GM12873 (cell line): ENCODE results near the gene TSEN15.

ENCODE experiments used
- CTCF ChIP-seq: IDR thresholded peaks from 2 replicates; pipeline ENCODE4 v1.5.1; 2012; ENCODE audit warnings: low read depth, mild to moderate bottlenecking, moderate library complexity, low read length, control low read depth; ENCODE audit not compliant: insufficient read depth; ENCODE audit errors: missing control alignments

TSEN15 gene

DNA sequence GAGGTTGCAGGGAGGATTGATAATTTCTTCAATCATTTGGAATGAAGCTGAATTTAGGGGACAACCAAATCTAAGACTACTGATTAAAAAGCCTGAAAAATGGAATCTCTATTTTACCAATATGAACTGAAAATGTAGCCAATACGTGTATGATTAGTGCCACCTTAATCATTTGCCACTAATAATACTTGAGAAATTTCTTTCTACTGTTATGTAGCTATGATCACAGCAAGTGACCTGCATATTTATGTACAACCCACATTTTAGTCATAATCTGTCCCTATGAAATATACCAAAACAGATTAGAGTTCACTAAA, 20.5 kb upstream of the TSEN15 start:
- TF ChIP-seq CTCF: no peak

DNA sequence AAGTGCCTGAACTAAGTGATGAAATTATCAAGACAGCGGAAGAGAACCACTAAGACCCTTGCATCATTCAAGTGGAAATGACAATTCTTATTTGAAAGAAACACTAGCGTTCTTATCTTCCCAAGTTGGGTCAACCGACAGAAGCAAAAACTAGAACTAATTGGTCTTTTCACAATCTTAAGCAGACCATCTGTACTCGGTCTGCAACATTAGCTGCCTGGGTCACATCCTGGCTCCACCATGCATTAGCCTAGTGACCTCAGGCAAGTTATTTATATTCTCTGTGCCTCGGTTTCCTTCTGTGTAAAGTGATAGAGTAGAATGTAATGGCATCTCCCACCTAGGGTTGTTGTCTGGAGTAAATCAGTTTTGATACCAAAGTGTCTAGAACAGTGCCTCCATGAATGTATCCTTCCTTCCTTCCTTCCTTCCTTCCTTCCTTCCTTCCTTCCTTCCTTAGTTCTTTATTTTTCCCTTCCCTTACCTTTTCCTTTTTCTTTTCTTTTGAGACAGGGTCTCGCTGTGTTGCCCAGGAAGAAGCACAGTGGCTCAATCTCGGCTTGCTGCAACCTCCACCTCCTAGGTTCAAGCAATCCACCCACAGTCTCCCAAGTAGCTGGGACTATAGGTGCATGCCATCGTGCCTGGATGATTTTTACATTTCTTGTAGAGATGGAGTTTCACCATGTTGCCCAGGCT, 20.0 kb upstream of the TSEN15 start:
- TF ChIP-seq CTCF: no peak

DNA sequence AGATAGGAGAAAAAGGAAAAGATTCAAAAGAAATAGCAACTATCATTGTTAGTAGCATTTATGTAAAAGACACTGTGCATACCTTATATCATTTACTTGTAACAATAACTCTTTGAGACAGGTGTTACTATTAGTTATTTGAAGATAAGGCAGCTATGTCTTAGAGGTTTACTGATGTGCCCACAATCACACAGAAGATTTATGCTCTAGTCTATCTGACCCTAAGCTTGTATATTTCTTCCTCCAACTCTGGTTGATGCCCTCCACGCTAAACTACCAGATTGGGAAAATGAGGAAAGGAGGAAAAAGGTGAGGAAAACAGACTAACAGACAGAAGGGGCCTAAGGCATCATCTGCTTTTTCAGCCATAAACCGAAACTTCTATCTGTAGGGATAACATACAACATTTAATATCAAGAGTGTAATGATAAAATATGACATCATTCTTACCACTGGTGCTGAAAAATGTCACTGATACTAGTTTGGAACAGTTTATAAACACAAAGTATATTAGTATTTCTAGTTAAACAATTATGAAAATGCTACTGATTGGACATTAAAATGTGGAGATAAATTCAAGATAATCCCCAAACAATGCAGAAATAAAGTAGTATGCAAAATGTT, 19.1 kb upstream of the TSEN15 start:
- no peak for TF ChIP-seq CTCF

- TF ChIP-seq CTCF: no peak
Observed at GRCh38 chr1:184032930-184033418, 18.6 kb upstream of the TSEN15 start.

DNA sequence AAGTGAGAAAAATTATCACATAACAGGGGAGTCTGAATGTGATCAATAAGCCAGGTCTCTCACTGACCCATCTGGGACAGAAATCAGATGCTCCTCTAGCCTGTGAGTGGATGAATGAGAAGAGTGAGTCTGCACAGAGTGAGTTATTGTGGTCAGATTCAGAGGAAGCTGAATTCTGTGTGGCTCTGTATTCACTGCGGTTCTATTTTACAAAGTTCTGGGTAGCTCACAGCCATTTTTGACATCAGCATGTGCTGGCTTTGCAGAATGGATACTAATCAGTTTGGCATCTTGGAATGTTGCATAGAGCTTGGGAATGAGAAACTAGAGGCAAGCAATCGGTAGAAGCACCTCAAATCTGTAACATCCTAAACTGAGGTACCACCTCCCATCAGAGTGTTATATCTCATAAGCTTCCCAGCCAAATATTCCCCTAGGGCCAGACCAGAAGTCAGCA, 17.8 kb upstream of the TSEN15 start:
- no peak for TF ChIP-seq CTCF

GRCh38 chr1:184034761-184035379, 16.7 kb upstream of the TSEN15 start:
- TF ChIP-seq CTCF: no peak

DNA sequence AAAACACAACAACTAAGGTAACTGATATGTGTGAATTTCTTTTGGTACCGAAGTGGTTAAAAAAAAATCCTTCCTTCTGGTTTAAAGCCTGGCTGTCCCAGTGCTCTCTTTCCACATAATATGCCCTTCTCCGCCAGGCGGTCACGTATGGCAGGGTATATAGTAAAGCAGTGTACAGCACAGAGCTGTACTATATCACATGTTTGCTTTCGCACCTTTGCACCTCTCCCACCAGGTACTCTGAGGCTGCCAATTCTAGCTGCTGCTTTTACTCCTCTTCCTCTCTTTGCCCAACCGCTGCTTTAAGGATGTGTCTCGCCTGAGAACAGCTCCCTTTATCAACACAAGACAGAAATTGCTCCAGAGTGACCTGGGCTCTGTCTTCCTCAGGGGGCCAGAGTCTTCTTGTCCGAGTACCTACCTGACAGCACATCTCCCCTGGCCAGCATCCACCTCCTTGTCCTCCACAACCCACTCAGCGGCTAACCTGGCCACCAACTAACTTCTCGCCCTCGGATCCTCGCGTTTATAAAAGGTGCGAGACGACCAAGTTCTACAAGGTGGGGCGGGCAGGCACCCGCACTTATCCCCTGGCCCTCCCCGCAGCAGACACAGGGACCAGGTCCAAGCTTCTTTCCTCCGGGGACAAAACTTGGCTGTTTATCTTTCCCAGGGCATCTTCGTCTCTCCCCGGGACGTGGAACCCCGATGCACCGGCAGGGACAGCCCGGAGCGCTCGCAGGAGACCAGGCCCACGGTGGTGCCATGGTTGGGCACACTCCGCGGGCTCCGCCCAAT, 15.6 kb upstream of the TSEN15 start:
- no peak for TF ChIP-seq CTCF
